ENCODE measurements around the gene PKD1L1.
"Not testable (repeated sequence)": the region's sequence is repeated elsewhere in the genome, so short reads cannot be mapped to it uniquely, and the experiment has no call there.

Gene PKD1L1

GRCh38 chr7:47818796-47819606 is 129.3 kb downstream of the PKD1L1 start:
- peak; percentile 72 for DNase-seq (ENCODE audit: low spot score)

GRCh38 chr7:47817917-47818316 is 130.3 kb downstream of the PKD1L1 start:
- no peak for DNase-seq (ENCODE audit: low spot score)

- DNase-seq (ENCODE audit: low spot score): peak; percentile 48
Observed at GRCh38 chr7:47816647-47817046, 131.6 kb downstream of the PKD1L1 start.

- no peak for DNase-seq (ENCODE audit: low spot score)
Observed at GRCh38 chr7:47815867-47816266, 132.4 kb downstream of the PKD1L1 start.

GRCh38 chr7:47814905-47815613 is 133.2 kb downstream of the PKD1L1 start:
- no peak for DNase-seq (ENCODE audit: low spot score)

GRCh38 chr7:47813620-47814260 is 134.5 kb downstream of the PKD1L1 start:
- DNase-seq (ENCODE audit: low spot score): no peak

GRCh38 chr7:47812429-47813136 is 135.7 kb downstream of the PKD1L1 start:
- no peak for DNase-seq (ENCODE audit: low spot score)

GRCh38 chr7:47811632-47812380 is 136.5 kb downstream of the PKD1L1 start:
- no peak for DNase-seq (ENCODE audit: low spot score)

- no peak for DNase-seq (ENCODE audit: low spot score)
Observed at GRCh38 chr7:47809387-47809786, 138.9 kb downstream of the PKD1L1 start.

GRCh38 chr7:47808321-47808720 is 139.9 kb downstream of the PKD1L1 start:
- no peak for DNase-seq (ENCODE audit: low spot score)

- DNase-seq (ENCODE audit: low spot score): no peak
Observed at GRCh38 chr7:47807756-47808155, 140.5 kb downstream of the PKD1L1 start.

GRCh38 chr7:47807126-47807525 is 141.1 kb downstream of the PKD1L1 start:
- no peak for DNase-seq (ENCODE audit: low spot score)

GRCh38 chr7:47806701-47807103 is 141.6 kb downstream of the PKD1L1 start:
- DNase-seq (ENCODE audit: low spot score): no peak

- peak; percentile 56 for DNase-seq (ENCODE audit: low spot score)
Observed at GRCh38 chr7:47804767-47805545, 143.3 kb downstream of the PKD1L1 start.

- DNase-seq (ENCODE audit: low spot score): no peak
Observed at GRCh38 chr7:47803846-47804245, 144.4 kb downstream of the PKD1L1 start.

GRCh38 chr7:47803025-47803424 is 145.2 kb downstream of the PKD1L1 start:
- DNase-seq (ENCODE audit: low spot score): no peak

- no peak for DNase-seq (ENCODE audit: low spot score)
Observed at GRCh38 chr7:47801423-47801822, 146.8 kb downstream of the PKD1L1 start.

- DNase-seq (ENCODE audit: low spot score): no peak
Observed at GRCh38 chr7:47799524-47799923, 148.7 kb downstream of the PKD1L1 start.

- no peak for DNase-seq (ENCODE audit: low spot score)
Observed at GRCh38 chr7:47796347-47796746, 151.9 kb downstream of the PKD1L1 start.

- DNase-seq (ENCODE audit: low spot score): peak; percentile 60
Observed at GRCh38 chr7:47795631-47796030, 152.6 kb downstream of the PKD1L1 start.

- DNase-seq (ENCODE audit: low spot score): not testable (repeated sequence)
Observed at GRCh38 chr7:47795126-47795525, 153.1 kb downstream of the PKD1L1 start.
